ENCODE data around the gene DBN1. TPM values are rescaled to one million over a fixed set of nuclear protein-coding genes. Genes with fewer than 3 reads are reported as not detected.

DBN1 gene
- total RNA-seq, 1 donor from 2014 or later, result 113 TPM

- Histone ChIP-seq H3K9me3 (ENCODE audit: low read depth) (no peaks in the 10 kb centered on the region), H3K27ac (no peak overlapping the region), H3K9ac (no peak overlapping the region), H3K4me1 (peaks cover 9% of the 10 kb centered on the region), H3K36me3 (no peaks in the 10 kb centered on the region), H3K79me2 (ENCODE audit: low read depth) (peaks cover 32% of the 10 kb centered on the region), H3K27me3 (no peaks in the 10 kb centered on the region), H3K4me3 (no peak overlapping the region), H4K20me1 (ENCODE audit: low read depth) (peaks cover 33% of the 10 kb centered on the region), H3F3A (ENCODE audit: low read depth) (peaks cover 1% of the 10 kb centered on the region), H2AFZ (replicated peaks) (no peak overlapping the region), H3K4me2 (no peak overlapping the region)
- peaks cover 4% of the 10 kb centered on the region for H3K36me3 Mint-ChIP-seq
- peaks cover 23% of the 10 kb centered on the region for H3K4me1 Mint-ChIP-seq
- H3K9me3 Mint-ChIP-seq, result no peaks in the 10 kb centered on the region
- peak overlapping the region; percentile 48 for H3K4me3 Mint-ChIP-seq
- no peak for DNase-seq (ENCODE audit: low spot score)
- TF ChIP-seq EZH2 (IDR thresholded peaks at IDR 0.05) (no peak), CTCF (IDR thresholded peaks at IDR 0.05) (no peak), EZH2phosphoT487 (IDR thresholded peaks at IDR 0.05) (no peak)
- H3K27me3 Mint-ChIP-seq (ENCODE audit: insufficient read depth, low read depth), result peaks cover 2% of the 10 kb centered on the region
- H3K27ac Mint-ChIP-seq, result no peak overlapping the region
Measured at GRCh38 chr5:177430972-177431316, 42.5 kb downstream of the DBN1 start.

- peaks cover 32% of the 10 kb centered on the region for H3K79me2 ChIP-seq (ENCODE audit: low read depth)
- no peak overlapping the region for H3K27ac ChIP-seq
- H3F3A ChIP-seq (ENCODE audit: low read depth), result peaks cover 7% of the 10 kb centered on the region
- no peak overlapping the region for H3K9ac ChIP-seq
- peaks cover 9% of the 10 kb centered on the region for H3K4me1 ChIP-seq
- H3K27me3 Mint-ChIP-seq (ENCODE audit: insufficient read depth, low read depth), result peaks cover 2% of the 10 kb centered on the region
- no peak overlapping the region for H3K4me2 ChIP-seq
- DNase-seq (ENCODE audit: low spot score), result no peak
- TF ChIP-seq CTCF (IDR thresholded peaks at IDR 0.05) (no peak), EZH2phosphoT487 (IDR thresholded peaks at IDR 0.05) (no peak), EZH2 (IDR thresholded peaks at IDR 0.05) (no peak)
- H3K9me3 Mint-ChIP-seq, result no peaks in the 10 kb centered on the region
- no peaks in the 10 kb centered on the region for H3K27me3 ChIP-seq
- no peak overlapping the region for H2AFZ ChIP-seq (replicated peaks)
- H3K4me3 Mint-ChIP-seq, result peak overlapping the region; percentile 24
- H3K4me3 ChIP-seq, result no peak overlapping the region
- no peaks in the 10 kb centered on the region for H3K36me3 ChIP-seq
- peaks cover 4% of the 10 kb centered on the region for H3K36me3 Mint-ChIP-seq
- peaks cover 27% of the 10 kb centered on the region for H3K4me1 Mint-ChIP-seq
- peak overlapping the region; percentile 33 for H3K27ac Mint-ChIP-seq
- no peaks in the 10 kb centered on the region for H3K9me3 ChIP-seq (ENCODE audit: low read depth)
- H4K20me1 ChIP-seq (ENCODE audit: low read depth), result peaks cover 33% of the 10 kb centered on the region
Measured at GRCh38 chr5:177430140-177430951, 43.1 kb downstream of the DBN1 start.

GRCh38 chr5:177429248-177430040 is 44.0 kb downstream of the DBN1 start:
- H4K20me1 ChIP-seq (ENCODE audit: low read depth), result peaks cover 33% of the 10 kb centered on the region
- no peak overlapping the region for H3K9ac ChIP-seq
- H3K4me3 ChIP-seq, result no peak overlapping the region
- peaks cover 12% of the 10 kb centered on the region for H3F3A ChIP-seq (ENCODE audit: low read depth)
- H3K27ac ChIP-seq, result no peak overlapping the region
- H3K27me3 ChIP-seq, result no peaks in the 10 kb centered on the region
- no peaks in the 10 kb centered on the region for H3K9me3 Mint-ChIP-seq
- H3K4me1 ChIP-seq, result peaks cover 9% of the 10 kb centered on the region
- TF ChIP-seq EZH2phosphoT487 (IDR thresholded peaks at IDR 0.05), result no peak
- TF ChIP-seq CTCF (IDR thresholded peaks at IDR 0.05), result no peak
- no peak for TF ChIP-seq EZH2 (IDR thresholded peaks at IDR 0.05)
- H2AFZ ChIP-seq (replicated peaks), result no peak overlapping the region
- H3K27me3 Mint-ChIP-seq (ENCODE audit: insufficient read depth, low read depth), result peaks cover 5% of the 10 kb centered on the region
- no peaks in the 10 kb centered on the region for H3K36me3 ChIP-seq
- H3K79me2 ChIP-seq (ENCODE audit: low read depth), result peaks cover 32% of the 10 kb centered on the region
- no peak overlapping the region for H3K4me2 ChIP-seq
- DNase-seq (ENCODE audit: low spot score), result no peak
- peaks cover 28% of the 10 kb centered on the region for H3K4me1 Mint-ChIP-seq
- H3K27ac Mint-ChIP-seq, result peak overlapping the region; percentile 17
- H3K4me3 Mint-ChIP-seq, result peak overlapping the region; percentile 55
- H3K9me3 ChIP-seq (ENCODE audit: low read depth), result no peaks in the 10 kb centered on the region
- H3K36me3 Mint-ChIP-seq, result peaks cover 4% of the 10 kb centered on the region
